ENCODE results near the gene NUB1. TPM values are rescaled to one million over a fixed set of nuclear protein-coding genes. Genes with fewer than 3 reads are reported as not detected.

NUB1 gene
- total RNA-seq, 1 donor from 2014 or later: 61.7 TPM

DNA sequence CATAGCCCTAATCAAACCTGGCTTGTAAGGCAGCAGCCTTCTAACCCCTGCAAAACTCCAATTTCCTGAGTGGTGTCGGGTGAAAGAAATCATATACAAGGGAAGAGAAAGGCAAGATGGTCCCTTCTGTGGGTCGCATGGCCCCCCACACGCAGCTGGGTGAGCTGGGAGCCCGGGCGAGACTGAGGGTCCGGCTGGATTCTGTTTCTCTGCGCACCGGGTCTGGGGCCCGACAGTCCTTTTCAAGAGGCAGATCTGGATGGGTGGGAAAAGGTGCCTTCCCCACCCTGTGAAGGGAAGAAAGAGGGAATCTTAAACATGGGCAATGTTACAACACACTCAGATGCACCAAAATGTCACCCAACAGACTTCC, 49.7 kb downstream of the NUB1 start:
- H3K9me3 Mint-ChIP-seq (ENCODE audit: unreplicated experiment): no peaks in the 10 kb centered on the region
- no peak for DNase-seq (ENCODE audit: extremely low spot score, unreplicated experiment)
- H3K27ac Mint-ChIP-seq (ENCODE audit: unreplicated experiment): no peak overlapping the region

DNA sequence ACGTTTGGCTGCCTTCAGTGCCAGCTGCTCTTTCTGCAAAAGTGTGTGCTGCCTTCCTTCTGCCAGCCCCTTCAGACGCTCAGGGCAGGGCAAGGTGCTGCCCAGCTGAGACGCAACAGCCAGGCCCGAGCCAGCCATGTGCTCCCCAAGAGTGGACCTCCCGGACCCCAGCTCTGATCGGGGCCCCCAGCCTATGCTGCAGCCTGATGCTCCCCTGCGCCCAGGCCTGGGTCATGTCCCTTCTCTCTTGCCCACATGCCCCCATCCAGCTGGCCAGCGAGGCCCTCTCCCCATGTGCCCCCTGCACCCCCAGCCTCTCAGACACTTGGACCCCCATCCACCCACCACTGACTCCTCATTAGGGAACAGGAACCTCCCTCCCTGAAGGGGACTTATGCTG, 50.4 kb downstream of the NUB1 start:
- Mint-ChIP-seq H3K4me1 (ENCODE audit: unreplicated experiment) (no peaks in the 10 kb centered on the region), H3K27ac (ENCODE audit: unreplicated experiment) (no peak overlapping the region), H3K27me3 (ENCODE audit: unreplicated experiment) (peaks cover 36% of the 10 kb centered on the region), H3K36me3 (ENCODE audit: unreplicated experiment) (no peaks in the 10 kb centered on the region), H3K4me3 (ENCODE audit: unreplicated experiment) (no peak overlapping the region), H3K9me3 (ENCODE audit: unreplicated experiment) (no peaks in the 10 kb centered on the region)
- TF ChIP-seq, protein P1, sequence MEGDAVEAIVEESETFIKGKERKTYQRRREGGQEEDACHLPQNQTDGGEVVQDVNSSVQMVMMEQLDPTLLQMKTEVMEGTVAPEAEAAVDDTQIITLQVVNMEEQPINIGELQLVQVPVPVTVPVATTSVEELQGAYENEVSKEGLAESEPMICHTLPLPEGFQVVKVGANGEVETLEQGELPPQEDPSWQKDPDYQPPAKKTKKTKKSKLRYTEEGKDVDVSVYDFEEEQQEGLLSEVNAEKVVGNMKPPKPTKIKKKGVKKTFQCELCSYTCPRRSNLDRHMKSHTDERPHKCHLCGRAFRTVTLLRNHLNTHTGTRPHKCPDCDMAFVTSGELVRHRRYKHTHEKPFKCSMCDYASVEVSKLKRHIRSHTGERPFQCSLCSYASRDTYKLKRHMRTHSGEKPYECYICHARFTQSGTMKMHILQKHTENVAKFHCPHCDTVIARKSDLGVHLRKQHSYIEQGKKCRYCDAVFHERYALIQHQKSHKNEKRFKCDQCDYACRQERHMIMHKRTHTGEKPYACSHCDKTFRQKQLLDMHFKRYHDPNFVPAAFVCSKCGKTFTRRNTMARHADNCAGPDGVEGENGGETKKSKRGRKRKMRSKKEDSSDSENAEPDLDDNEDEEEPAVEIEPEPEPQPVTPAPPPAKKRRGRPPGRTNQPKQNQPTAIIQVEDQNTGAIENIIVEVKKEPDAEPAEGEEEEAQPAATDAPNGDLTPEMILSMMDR (IDR thresholded peaks at IDR 0.05): no peak
- no peak for DNase-seq (ENCODE audit: extremely low spot score, unreplicated experiment)

More for the DNA sequence above, 49.7 kb downstream of the NUB1 start:
- no peaks in the 10 kb centered on the region for H3K4me1 Mint-ChIP-seq (ENCODE audit: unreplicated experiment)
- TF ChIP-seq, protein P1 (IDR thresholded peaks at IDR 0.05): no peak
- no peak overlapping the region for H3K4me3 Mint-ChIP-seq (ENCODE audit: unreplicated experiment)
- no peaks in the 10 kb centered on the region for H3K36me3 Mint-ChIP-seq (ENCODE audit: unreplicated experiment)
- peaks cover 36% of the 10 kb centered on the region for H3K27me3 Mint-ChIP-seq (ENCODE audit: unreplicated experiment)

DNA sequence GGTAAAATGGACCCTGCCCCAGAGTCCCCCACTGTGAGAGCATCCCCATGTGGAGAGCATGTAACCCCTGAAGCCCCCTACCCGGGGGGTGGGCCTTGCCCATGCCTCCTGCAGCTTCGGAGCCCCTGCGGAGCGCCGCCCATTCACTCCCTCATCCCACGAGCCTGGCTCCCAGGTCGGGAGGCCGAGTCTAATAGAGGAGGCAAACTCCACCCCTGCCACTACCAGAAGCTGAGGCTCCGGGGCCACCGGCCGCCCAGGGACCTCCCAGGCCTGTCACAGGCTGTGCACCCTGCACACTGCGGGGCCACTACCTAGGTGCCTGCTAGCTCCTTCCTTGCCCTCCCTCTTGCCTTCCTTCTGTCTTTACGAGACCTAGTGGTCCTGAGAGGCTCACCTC, 50.8 kb downstream of the NUB1 start:
- H3K4me3 Mint-ChIP-seq (ENCODE audit: unreplicated experiment): no peak overlapping the region

DNA sequence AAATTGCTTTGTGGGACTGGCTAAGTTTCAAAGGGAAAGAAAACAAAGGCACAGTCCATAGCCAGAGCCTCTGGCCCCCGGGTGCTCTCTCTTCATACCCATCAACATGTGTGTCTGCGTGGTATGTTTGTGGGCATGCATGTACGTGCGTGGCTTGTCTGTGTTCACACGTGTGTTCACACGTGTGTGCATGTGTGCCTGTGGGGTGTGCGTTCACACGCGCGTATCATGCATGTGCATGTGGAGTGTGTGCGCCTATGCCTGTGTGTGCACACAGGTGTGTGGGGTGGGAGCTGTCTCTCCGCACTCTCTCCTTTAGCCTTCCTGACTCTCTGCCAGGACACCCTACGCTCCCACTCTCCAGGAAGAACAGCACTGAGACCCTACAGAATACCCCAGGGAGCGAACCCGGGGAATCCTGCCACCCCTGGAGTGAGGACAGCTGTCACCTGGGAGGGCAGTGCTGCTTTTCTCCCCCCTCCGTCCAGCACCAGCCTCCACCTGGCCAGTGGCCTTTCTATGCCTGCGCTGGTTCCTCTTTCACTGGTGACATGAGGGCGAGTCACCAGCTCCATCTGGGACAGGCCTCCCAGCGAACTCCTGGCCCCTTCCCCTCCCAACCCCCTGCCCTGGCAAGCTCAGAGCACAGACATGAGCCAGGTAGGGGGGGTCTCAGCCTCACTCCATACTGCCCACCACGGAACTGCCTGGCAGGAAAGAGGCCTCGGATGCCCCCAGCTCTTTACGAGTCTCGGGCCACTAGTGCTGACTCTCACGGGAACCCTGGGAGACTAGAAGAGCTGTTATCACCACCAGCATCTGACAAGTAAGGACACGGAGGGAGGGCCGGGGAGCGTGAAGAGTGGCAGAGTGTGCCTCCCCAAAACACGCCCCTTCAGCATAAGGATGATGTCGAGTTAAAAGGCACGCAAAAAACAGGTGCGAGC, 51.7 kb downstream of the NUB1 start:
- H3K4me1 Mint-ChIP-seq (ENCODE audit: unreplicated experiment): no peaks in the 10 kb centered on the region
- TF ChIP-seq, protein P1 (IDR thresholded peaks at IDR 0.05): no peak
- H3K9me3 Mint-ChIP-seq (ENCODE audit: unreplicated experiment): no peaks in the 10 kb centered on the region
- no peaks in the 10 kb centered on the region for H3K36me3 Mint-ChIP-seq (ENCODE audit: unreplicated experiment)
- no peak overlapping the region for H3K27ac Mint-ChIP-seq (ENCODE audit: unreplicated experiment)
- no peak overlapping the region for H3K4me3 Mint-ChIP-seq (ENCODE audit: unreplicated experiment)
- no peak for DNase-seq (ENCODE audit: extremely low spot score, unreplicated experiment)
- H3K27me3 Mint-ChIP-seq (ENCODE audit: unreplicated experiment): peaks cover 31% of the 10 kb centered on the region

More for the DNA sequence above, 50.8 kb downstream of the NUB1 start:
- no peak for DNase-seq (ENCODE audit: extremely low spot score, unreplicated experiment)
- no peaks in the 10 kb centered on the region for H3K36me3 Mint-ChIP-seq (ENCODE audit: unreplicated experiment)
- no peaks in the 10 kb centered on the region for H3K4me1 Mint-ChIP-seq (ENCODE audit: unreplicated experiment)
- H3K27me3 Mint-ChIP-seq (ENCODE audit: unreplicated experiment): peaks cover 36% of the 10 kb centered on the region
- no peak overlapping the region for H3K27ac Mint-ChIP-seq (ENCODE audit: unreplicated experiment)
- no peaks in the 10 kb centered on the region for H3K9me3 Mint-ChIP-seq (ENCODE audit: unreplicated experiment)
- TF ChIP-seq, protein P1 (IDR thresholded peaks at IDR 0.05): no peak
